ENCODE data around the gene GSN. TPM values are rescaled to one million over a fixed set of nuclear protein-coding genes. Genes with fewer than 3 reads are reported as not detected.

The GSN gene
- total RNA-seq, 2 donors from 2014 or later, result 3.5 to 5.8 TPM

DNA sequence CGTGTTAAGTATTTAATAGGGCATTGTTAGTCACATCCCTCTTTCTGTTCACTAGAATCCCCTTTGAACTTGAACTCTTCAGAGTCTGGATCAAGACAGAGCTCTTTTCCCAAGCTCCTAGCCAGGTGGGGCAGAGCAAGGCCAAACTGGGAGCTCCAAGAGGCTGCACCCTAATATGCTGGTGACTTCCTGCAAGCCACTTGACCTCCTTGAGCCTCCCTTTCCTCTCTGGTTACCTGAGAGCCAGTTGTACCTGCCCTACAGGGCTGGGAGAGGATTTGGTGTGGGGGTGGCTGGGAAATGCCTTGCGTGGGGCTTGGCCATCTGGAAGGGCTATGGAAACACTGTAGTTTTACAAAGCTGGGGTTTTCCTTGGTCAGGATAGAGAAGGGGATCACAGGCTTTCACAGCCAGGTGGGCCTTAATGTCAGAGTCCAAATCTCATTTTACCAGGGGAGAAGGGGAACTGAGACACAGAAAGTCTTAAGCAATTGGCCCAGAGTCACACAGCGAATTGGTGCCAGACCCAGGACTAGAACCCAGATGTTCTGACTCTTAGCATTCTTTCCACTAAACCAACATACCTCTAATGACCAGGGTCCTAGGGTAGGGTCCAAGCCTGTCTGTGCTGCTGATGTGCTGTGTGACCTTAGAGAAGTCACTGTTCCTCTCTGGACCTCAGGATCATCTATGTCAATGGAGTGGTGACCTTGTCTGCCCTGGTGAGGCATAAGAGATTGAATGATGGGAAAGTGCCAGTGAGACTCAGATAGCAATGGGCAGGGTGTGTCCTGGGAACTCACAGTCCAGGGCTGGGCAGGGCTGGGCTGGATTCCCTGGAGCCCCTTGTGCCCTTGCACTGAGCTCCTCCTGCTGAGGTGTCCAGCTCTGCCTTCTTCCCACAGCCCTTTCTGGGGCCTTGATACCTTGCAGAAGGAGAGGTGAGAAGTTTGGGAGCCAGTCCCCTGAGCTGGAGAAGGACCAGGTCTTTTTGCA lies 35.8 kb downstream of the GSN start:
- Mint-ChIP-seq H3K9me3 (no peaks in the 10 kb centered on the region), H3K36me3 (no peaks in the 10 kb centered on the region), H3K27ac (no peak overlapping the region)
- DNase-seq (ENCODE audit: low spot score in 2 of 2) (no peak), ATAC-seq (no peak)

DNA sequence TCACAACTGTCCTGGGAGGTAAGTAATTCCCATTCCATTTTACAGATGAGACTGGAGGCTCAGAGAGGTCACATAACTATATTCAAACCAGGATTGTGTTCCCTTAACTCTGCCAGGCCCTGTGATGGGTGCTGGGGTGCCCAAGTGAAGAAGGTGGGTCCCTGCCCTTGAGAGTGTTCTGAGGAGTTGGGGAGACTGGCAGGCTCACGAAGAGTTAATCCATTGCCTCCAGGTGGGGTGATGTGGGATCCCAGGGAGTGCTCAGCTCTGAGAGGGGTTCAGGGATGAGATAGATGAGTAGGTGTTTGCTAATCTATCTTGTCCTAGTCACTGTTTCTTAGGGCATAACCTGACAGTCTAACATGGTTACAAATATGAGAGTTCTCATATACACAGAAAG lies 36.7 kb downstream of the GSN start:
- H3K9me3 Mint-ChIP-seq, result no peaks in the 10 kb centered on the region
- DNase-seq (ENCODE audit: low spot score in 2 of 2) (no peak), ATAC-seq (no peak)
- no peaks in the 10 kb centered on the region for H3K36me3 Mint-ChIP-seq
- H3K27ac Mint-ChIP-seq, result no peak overlapping the region

DNA sequence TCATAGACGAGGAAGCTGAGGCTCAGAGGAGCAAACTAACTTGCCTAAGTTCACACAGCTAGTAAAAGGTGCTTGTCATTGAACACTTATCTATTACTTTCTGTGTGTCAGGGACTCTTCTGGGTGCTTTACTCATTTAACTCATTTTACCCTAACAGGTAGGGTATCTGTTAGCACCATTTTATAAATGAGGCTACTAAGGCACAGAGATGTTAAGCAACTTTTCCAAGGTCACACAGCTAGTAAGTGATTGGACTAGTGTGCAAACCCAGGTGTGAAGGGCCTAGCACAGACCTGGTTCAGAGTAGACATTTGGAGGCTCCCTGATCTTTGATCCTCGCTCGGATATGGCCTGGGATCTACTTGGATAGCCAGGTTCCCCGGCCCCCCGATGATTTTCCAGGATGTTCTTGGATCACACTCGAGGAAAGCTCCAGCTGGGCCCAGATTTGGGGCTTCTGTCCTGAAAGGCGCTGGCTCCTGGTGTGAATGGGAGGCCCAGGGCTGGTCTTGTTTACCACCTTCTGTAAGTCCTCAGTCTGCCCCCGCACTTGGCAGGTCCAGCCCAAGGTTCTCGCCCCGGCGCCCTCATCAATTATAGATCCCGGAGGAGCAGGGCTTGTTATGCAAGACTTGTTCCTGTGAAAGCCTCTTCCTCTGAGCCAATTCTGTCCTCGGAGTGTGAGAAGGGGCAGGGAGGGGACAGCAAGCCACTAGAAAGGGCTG lies 37.5 kb downstream of the GSN start:
- ATAC-seq, result no peak
- no peak for DNase-seq (ENCODE audit: low spot score in 2 of 2)

DNA sequence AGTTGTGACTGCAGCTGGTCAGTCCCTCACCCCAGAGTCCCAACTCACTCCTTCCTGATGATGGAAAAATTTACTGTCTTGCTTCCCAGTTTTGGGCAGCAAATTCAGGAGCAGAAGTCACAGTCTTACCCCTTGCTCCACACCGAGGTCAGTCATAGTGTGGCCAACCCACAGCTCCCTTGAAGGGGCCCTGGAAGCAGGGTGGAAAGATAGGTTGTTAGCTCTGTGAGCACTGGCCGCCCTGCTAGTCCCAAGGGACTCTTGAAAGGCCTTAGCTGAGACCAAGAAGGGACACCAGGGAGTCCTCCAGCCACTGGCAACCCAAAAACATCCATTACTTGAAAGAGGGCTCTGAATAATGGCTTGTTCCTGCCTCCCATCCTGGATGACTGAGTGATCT lies 40.0 kb downstream of the GSN start:
- ATAC-seq, result no peak
- H3K9me3 Mint-ChIP-seq, result no peaks in the 10 kb centered on the region
- no peaks in the 10 kb centered on the region for H3K36me3 Mint-ChIP-seq
- no peak for DNase-seq (ENCODE audit: low spot score in 2 of 2)
- H3K27ac Mint-ChIP-seq, result peak overlapping the region in 1 of 2 donors; percentile 85

More for the DNA sequence above, 37.5 kb downstream of the GSN start:
- H3K36me3 Mint-ChIP-seq, result no peaks in the 10 kb centered on the region
- no peak overlapping the region for H3K27ac Mint-ChIP-seq
- H3K9me3 Mint-ChIP-seq, result no peaks in the 10 kb centered on the region

DNA sequence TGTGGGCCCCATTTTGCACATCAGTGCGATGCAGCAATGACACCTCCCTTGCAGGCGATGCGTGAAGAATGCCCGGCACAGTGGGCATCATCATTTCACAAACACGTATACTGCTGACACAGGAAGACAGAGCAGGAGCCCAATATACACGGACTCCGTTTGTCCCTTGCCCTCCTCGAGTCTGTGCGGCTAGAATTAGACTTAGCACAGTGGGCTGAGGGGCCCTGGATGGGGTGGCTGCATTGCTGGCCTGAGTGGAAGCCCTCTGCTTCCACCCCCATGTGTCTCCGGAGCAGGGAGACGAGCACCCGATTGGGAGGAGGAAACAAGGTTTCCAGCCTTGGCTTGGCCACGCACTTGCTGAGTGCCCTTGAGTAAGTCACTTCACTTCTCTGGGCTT lies 40.8 kb downstream of the GSN start:
- H3K36me3 Mint-ChIP-seq, result no peaks in the 10 kb centered on the region
- peak overlapping the region in 1 of 2 donors; percentile 57 for H3K27ac Mint-ChIP-seq
- ATAC-seq (no peak), DNase-seq (ENCODE audit: low spot score in 2 of 2) (no peak)
- no peaks in the 10 kb centered on the region for H3K9me3 Mint-ChIP-seq

DNA sequence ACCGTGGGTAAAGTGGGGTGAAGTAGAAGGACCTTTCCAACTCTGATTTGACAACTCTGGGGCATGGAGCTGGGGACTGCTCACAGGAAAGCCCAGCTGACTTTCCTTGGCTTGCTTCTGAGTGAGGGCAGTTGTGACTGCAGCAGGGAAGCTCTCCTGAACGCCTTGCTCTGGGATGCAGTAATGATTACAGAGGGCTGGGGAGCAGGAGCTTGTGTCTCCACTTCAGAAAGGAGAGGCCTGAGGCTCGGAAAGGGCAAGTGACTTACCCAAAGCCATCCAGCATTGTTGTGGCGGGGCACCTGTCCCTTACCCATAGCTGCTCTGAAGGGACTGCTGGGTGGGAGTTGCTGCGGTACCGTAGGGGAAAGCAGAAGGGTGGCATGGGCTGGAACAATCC lies 41.2 kb downstream of the GSN start:
- ATAC-seq (no peak), DNase-seq (ENCODE audit: low spot score in 2 of 2) (no peak)
- H3K27ac Mint-ChIP-seq, result peak overlapping the region in 1 of 2 donors; percentile 57
- H3K9me3 Mint-ChIP-seq, result no peaks in the 10 kb centered on the region
- H3K36me3 Mint-ChIP-seq, result no peaks in the 10 kb centered on the region

DNA sequence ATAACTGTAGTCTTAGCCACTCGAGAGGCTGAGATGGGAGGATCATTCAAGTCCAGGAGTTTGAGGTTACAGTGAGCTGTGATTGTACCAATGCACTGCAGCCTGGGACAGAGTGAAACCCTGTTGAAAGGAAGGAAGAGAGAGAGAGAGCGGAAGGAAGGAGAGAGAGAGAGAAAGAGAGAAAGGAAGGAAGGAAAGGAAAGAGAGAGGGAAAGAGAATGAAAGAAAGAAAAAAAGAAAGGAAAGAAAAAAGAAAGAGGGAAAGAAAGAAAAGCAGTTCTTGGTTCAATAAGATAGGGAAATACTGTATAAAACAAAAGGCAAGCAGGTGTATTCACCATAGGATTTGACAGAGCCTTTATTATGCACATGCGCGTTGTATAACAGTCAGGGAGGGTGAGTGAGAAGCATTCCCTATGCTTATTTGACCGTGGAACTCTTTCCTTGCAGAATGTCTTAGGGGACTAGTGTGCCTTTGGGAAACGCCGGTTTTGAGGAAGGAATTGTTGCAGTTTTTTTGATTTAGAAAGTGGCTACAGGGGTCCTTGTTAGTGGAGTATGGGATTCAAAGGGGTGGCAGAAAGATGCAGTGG lies 42.0 kb downstream of the GSN start:
- ATAC-seq (no peak), DNase-seq (ENCODE audit: low spot score in 2 of 2) (no peak)
- Mint-ChIP-seq H3K9me3 (no peaks in the 10 kb centered on the region), H3K36me3 (no peaks in the 10 kb centered on the region), H3K27ac (no peak overlapping the region)

DNA sequence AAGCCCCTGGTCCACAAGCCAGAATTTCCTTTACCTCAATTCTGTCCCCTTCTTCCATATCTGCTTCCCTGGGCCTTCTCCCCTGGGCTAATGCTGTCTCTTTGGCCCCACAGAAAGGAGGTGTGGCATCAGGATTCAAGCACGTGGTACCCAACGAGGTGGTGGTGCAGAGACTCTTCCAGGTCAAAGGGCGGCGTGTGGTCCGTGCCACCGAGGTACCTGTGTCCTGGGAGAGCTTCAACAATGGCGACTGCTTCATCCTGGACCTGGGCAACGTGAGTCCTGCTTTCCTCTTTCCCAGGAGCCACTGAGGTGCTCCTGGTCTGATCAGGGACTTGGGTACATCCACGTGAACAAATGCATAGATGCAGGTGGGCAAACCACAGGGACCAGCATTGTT lies 42.6 kb downstream of the GSN start:
- H3K27ac Mint-ChIP-seq, result no peak overlapping the region
- ATAC-seq (no peak), DNase-seq (ENCODE audit: low spot score in 2 of 2) (no peak)
- H3K9me3 Mint-ChIP-seq, result no peaks in the 10 kb centered on the region
- H3K36me3 Mint-ChIP-seq, result no peaks in the 10 kb centered on the region

DNA sequence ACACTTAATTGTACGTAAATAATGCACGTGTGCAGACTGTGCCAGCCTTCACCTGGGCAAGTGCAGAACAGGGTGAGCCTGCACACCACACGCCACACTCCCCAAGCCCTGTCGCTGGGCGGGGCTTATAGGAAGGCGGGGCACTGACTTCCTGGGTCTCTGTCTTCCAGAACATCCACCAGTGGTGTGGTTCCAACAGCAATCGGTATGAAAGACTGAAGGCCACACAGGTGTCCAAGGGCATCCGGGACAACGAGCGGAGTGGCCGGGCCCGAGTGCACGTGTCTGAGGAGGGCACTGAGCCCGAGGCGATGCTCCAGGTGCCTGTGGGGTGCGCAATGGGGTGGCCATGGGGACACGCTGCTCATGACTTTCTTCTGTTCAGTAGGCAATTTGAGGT lies 44.2 kb downstream of the GSN start:
- no peak for ATAC-seq

DNA sequence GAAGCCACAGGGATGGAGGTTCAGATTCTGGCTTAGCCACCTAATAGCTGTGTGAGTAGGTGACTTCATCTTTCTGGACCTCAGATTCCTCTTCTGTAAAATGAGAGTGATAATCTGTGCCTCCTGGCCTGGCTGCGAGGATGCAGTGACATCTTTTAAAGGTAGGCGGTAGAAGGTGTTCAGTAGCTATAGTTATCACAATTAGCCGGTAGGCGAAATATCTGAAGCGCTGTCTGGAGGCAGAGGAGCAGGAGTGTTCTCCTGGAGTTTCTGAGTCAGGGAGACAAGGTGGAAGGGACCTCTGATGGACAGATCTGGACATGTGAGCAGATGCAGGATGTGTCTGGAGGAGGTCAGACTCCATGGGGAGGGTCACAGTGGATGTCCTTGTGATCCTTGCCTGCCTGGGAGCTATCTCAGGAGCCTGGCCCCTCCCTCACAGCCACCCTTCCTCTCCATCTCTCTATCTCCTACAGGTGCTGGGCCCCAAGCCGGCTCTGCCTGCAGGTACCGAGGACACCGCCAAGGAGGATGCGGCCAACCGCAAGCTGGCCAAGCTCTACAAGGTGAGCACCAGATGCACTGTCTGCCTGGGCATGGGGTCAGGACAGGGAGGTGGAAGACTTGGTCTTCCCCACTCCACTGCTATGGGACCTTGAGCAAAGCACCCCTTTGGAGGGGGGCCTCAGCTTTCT lies 45.6 kb downstream of the GSN start:
- ATAC-seq (no peak), DNase-seq (ENCODE audit: low spot score in 2 of 2) (no peak)
- Mint-ChIP-seq H3K27ac (no peak overlapping the region), H3K36me3 (no peaks in the 10 kb centered on the region), H3K9me3 (no peaks in the 10 kb centered on the region)

More for the DNA sequence above, 44.2 kb downstream of the GSN start:
- Mint-ChIP-seq H3K27ac (no peak overlapping the region), H3K36me3 (no peaks in the 10 kb centered on the region), H3K9me3 (no peaks in the 10 kb centered on the region)
- DNase-seq (ENCODE audit: low spot score in 2 of 2), result no peak

DNA sequence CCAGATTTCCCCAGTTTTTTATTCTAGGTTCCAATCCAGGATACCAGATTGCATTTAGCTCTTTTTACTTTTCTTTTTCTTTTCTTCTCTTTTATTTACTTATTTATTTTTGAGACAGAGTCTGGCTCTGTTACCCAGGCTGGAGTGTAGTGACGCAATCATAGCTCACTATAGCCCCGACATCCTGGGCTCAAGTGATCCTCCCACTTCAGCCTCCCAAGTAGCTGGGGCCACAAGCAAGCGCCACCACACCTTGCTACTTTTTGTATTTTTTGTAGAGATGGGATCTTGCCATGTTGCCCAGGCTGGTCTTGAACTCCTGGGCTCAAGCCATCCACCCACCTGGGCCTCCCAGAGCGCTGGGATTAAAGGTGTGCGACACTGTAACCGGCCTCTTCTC lies 48.4 kb downstream of the GSN start:
- Mint-ChIP-seq H3K36me3 (no peaks in the 10 kb centered on the region), H3K27ac (no peak overlapping the region), H3K9me3 (no peaks in the 10 kb centered on the region)
- no peak for DNase-seq (ENCODE audit: low spot score in 2 of 2)
- no peak for ATAC-seq

DNA sequence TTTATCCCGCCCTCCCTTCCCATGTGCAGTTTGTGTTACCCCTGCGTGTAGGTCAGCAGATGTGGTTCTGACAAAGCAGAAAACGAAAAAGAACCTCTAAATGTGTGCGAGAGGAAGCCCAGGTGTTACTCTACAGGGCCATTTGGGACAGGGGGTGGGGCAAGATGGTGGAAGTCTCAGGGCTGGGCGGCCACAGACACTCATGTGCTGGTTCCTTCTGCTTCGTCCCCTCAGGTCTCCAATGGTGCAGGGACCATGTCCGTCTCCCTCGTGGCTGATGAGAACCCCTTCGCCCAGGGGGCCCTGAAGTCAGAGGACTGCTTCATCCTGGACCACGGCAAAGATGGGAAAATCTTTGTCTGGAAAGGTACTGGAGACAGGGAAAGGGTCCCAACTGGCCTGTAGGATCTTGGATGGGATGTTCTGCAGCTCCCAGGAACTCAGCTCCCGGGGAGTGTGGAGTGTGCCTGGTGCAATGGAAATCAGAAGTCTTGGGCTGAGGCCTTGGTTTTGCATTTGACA lies 49.0 kb downstream of the GSN start:
- DNase-seq (ENCODE audit: low spot score in 2 of 2) (no peak), ATAC-seq (no peak)
- Mint-ChIP-seq H3K36me3 (no peaks in the 10 kb centered on the region), H3K27ac (no peak overlapping the region), H3K9me3 (no peaks in the 10 kb centered on the region)

DNA sequence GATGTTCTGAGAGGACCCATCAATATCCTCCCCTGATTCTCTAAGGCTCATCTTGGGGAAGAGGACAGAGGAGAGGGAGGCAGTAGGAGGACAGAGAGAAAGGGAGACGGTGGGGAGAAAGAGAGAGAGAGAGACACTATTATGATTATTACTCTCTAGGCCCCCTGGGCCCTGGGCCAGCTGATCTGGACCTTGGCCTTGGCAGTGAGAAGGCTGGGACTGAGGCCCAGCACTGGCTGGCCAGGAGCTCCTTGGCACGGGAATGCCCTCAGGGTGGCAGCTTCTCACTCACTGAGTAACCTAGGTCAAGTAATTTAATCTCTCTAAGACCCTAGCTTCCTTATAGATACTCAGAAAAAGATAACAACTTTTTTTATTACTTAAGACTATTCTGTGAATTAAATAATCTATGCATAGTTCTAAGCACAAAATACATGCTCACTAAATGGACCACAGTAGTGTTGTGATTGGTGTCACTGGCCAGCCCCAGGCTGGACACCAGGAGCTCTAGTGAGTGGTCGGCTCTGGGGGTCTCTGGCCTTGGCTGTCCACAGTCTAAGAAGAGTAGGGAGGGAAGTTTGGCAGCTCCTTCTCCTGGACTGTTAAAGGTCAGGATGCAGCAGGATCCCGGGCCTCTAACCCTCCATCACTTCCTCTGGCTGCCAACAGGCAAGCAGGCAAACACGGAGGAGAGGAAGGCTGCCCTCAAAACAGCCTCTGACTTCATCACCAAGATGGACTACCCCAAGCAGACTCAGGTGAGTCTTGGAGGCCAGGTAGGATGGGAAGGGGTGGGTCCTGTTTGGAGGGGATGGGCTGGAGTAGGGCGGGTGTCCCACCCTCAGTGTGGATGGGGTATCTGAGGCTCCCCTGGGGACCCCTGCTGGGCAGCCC lies 50.0 kb downstream of the GSN start:
- Mint-ChIP-seq H3K27ac (peak overlapping the region in 1 of 2 donors; percentile 72), H3K36me3 (no peaks in the 10 kb centered on the region), H3K9me3 (no peaks in the 10 kb centered on the region)
- peak in 1 of 2 donors; percentile 34 for DNase-seq (ENCODE audit: low spot score in 2 of 2)
- no peak for ATAC-seq

DNA sequence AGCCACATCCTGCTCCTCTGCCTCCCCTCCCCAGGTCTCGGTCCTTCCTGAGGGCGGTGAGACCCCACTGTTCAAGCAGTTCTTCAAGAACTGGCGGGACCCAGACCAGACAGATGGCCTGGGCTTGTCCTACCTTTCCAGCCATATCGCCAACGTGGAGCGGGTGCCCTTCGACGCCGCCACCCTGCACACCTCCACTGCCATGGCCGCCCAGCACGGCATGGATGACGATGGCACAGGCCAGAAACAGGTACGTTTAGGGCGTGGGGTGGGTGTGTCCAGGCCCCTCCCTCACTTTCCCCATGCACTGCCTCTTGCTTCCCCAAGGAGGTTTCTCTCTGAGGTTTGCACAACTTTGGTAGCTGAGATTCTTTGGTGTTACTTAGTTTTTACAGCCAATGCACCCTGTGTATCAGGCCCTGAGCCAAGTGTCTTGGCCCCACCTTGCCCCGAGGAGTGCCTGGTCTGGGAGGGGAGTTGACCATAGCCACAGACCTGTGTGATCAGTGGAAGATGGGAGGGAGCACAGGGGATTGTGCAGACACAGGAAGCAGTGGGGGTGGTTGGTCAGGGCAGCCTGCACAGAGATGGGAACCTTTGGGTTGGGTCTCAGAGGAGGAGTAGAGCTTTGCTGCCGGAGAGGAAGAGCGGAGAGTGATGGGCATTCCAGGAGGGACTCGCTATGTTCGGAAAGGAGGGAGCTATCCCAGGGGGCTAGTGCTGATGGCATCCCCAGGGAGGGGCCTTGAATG lies 50.8 kb downstream of the GSN start:
- Mint-ChIP-seq H3K36me3 (no peaks in the 10 kb centered on the region), H3K9me3 (no peaks in the 10 kb centered on the region), H3K27ac (peak overlapping the region in 1 of 2 donors; percentile 38)
- ATAC-seq (no peak), DNase-seq (ENCODE audit: low spot score in 2 of 2) (peak in 1 of 2 donors; percentile 50)

DNA sequence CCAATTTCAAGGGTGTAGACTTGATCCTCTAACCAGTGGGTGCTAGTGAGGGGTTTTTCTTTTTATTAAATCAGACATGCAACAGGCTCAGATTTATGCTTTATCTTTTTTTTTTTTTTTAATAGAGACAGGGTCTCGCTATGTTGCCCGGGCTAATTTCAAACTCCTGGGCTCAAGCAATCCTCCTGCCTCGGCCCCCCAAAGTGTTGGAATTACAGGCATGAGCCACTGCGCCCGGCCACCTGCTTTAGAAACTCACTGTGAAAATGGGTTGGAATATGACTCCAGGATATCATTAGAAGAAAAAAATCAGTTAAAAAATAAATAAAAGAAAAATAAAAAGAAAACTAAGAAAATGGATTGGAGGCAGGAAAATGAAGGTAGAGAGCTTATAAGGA lies 51.4 kb downstream of the GSN start:
- ATAC-seq, result no peak
- Mint-ChIP-seq H3K27ac (no peak overlapping the region), H3K36me3 (no peaks in the 10 kb centered on the region), H3K9me3 (no peaks in the 10 kb centered on the region)
- peak in 1 of 2 donors; percentile 28 for DNase-seq (ENCODE audit: low spot score in 2 of 2)

Measured in activated naive CD4-positive, alpha-beta T cell treated with anti-CD3 and anti-CD28 coated beads, Interleukin-2, amount 50 U/mL, for 72 hours (primary cell).